Measurements from ENCODE around the gene BABAM2. TPM values are rescaled to one million over a fixed set of nuclear protein-coding genes. Genes with fewer than 3 reads are reported as not detected.

The BABAM2 gene
- total RNA-seq, 1 donor: 28.5 TPM

- no peak overlapping the region for H3K4me3 ChIP-seq (ENCODE audit: low read depth, low read length)
- TF ChIP-seq CTCF (IDR thresholded peaks at IDR 0.05; ENCODE audit: insufficient read depth, low read depth, low read length): no peak
- DNase-seq (ENCODE audit: low read depth): no peak
These were observed 272.5 kb downstream of the BABAM2 start for GRCh38 chr2:28163028-28163427.

DNA sequence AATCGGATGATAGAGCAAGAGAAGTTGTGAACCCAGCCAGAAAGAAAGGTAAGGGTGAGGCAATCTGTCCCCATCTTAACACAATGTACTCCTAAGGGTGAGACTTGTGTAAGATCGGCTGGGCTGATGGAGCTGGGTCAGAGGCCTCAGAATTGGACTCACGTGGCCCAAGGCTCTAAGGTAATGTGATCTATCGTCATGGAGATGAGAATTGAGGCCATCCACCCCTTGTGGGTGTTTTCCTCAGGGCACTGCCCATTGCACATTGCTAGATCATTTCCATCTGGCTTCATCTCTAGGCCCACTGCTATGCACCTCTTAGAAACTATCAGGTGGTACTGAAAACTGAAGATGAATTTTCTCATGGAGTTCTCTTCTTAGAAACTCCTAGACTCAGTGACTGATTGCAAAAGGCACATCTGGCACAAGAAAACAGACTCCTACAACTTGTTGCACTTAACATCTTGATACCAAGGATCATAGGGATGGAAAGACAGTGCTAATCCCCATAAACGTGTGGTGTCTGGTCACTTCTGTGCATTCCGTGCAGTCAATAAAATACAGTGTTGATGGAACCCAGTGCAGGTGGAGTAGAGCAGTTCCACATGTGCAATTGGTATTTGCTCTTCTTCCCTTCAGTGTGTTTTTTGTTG lies 273.2 kb downstream of the BABAM2 start:
- peak; percentile 93 for DNase-seq (ENCODE audit: low read depth)
- no peak for TF ChIP-seq CTCF (IDR thresholded peaks at IDR 0.05; ENCODE audit: insufficient read depth, low read depth, low read length)
- H3K4me3 ChIP-seq (ENCODE audit: low read depth, low read length): no peak overlapping the region

- TF ChIP-seq CTCF (IDR thresholded peaks at IDR 0.05; ENCODE audit: insufficient read depth, low read depth, low read length): no peak
- no peak overlapping the region for H3K4me3 ChIP-seq (ENCODE audit: low read depth, low read length)
- peak; percentile 96 for DNase-seq (ENCODE audit: low read depth)
These were observed 273.8 kb downstream of the BABAM2 start for GRCh38 chr2:28164280-28164801.

DNA sequence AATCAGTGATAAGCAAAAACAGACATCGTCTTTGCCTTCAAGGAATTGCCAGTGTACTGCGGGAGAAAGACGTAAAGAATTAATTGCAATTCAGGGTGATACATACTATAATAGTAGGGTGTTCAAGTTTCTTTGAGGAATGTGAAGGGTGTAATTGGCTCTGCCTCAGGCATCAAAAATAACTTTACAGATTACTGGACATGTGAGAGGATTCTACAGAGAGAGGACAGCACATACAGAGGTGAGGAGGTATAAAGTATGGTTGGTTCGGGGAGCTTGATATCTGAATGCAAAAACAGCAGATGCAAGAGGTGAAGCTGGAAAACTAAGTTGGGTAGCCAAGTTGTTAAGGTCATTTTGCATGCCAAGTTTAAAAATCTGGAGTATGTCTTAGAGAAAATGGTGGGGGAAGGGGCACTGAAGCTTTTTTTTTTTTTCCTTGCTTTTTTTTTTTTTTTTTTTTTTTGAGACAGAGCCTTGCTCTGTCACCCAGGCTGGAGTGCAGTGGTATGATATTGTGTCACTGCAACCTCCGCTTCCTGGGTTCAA lies 274.6 kb downstream of the BABAM2 start:
- no peak for TF ChIP-seq CTCF (IDR thresholded peaks at IDR 0.05; ENCODE audit: insufficient read depth, low read depth, low read length)
- DNase-seq (ENCODE audit: low read depth): peak; percentile 12
- no peak overlapping the region for H3K4me3 ChIP-seq (ENCODE audit: low read depth, low read length)

DNA sequence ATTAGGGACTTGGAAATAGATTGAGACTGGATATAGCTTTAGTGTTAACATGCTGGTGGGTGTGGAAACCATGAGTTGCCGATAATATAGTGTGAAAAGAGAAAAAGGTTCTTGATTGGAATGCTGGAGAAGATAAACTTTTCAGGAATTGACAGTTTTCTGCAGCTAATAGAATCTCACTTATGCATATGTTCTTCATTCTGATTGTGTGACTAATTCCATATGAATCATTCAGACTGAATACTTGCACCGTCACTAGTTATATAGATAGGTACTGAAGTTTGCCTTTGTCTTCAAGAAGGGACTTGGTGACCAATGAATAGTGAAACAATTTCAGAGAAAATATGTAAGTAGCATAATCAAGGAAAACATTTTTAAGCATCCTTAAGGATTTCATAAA lies 276.4 kb downstream of the BABAM2 start:
- DNase-seq (ENCODE audit: low read depth): no peak
- no peak overlapping the region for H3K4me3 ChIP-seq (ENCODE audit: low read depth, low read length)
- TF ChIP-seq CTCF (IDR thresholded peaks at IDR 0.05; ENCODE audit: insufficient read depth, low read depth, low read length): no peak

DNA sequence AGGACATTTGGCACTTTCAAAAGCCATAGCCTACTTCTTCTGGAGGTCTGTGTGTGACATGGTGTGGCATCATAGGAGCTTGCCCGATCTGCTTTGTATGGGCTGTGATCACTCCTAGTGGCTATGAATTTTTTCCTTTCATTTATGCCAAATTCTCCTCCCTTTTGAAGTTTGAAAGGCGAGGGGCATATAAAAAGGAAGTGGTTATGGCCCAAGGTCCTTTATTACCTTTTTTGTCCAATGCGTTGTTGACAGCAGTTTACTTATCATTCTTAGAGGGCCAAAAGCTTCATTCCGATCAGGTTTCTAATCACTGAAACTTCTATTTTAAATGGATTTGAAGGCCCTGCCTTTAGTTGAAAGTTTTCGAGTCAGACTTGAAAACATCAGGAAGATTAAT lies 277.8 kb downstream of the BABAM2 start:
- no peak for DNase-seq (ENCODE audit: low read depth)
- H3K4me3 ChIP-seq (ENCODE audit: low read depth, low read length): no peak overlapping the region
- no peak for TF ChIP-seq CTCF (IDR thresholded peaks at IDR 0.05; ENCODE audit: insufficient read depth, low read depth, low read length)
